GM18526 (cell line): Measurements from ENCODE around the gene TFAP2C.

Experiments used
- POLR2A ChIP-seq: IDR thresholded peaks from 3 replicates; pipeline ENCODE4 v1.6.1; 2011; ENCODE audit not compliant: insufficient read length; ENCODE audit errors: extremely low read depth

Gene TFAP2C

GRCh38 chr20:56606174-56606945 lies 22.7 kb upstream of the TFAP2C start:
- no peak for TF ChIP-seq POLR2A

- TF ChIP-seq POLR2A = no peak
Measured at GRCh38 chr20:56607061-56607704, 21.9 kb upstream of the TFAP2C start.

- no peak for TF ChIP-seq POLR2A
Measured at GRCh38 chr20:56608376-56608775, 20.7 kb upstream of the TFAP2C start.

- no peak for TF ChIP-seq POLR2A
Measured at GRCh38 chr20:56609321-56609720, 19.8 kb upstream of the TFAP2C start.

GRCh38 chr20:56610098-56610497 lies 19.0 kb upstream of the TFAP2C start:
- no peak for TF ChIP-seq POLR2A

GRCh38 chr20:56614196-56614595 lies 14.9 kb upstream of the TFAP2C start:
- TF ChIP-seq POLR2A = no peak

- TF ChIP-seq POLR2A = no peak
Measured at GRCh38 chr20:56616716-56617115, 12.4 kb upstream of the TFAP2C start.

- TF ChIP-seq POLR2A = no peak
Measured at GRCh38 chr20:56617489-56617888, 11.6 kb upstream of the TFAP2C start.

- TF ChIP-seq POLR2A = no peak
Measured at GRCh38 chr20:56621730-56622129, 7.4 kb upstream of the TFAP2C start.

GRCh38 chr20:56624786-56625681 lies 4.1 kb upstream of the TFAP2C start:
- TF ChIP-seq POLR2A = no peak

- TF ChIP-seq POLR2A = no peak
Measured at GRCh38 chr20:56625837-56626236, 3.3 kb upstream of the TFAP2C start.

GRCh38 chr20:56626367-56627121 lies 2.6 kb upstream of the TFAP2C start:
- no peak for TF ChIP-seq POLR2A

GRCh38 chr20:56627122-56628014 lies 1.7 kb upstream of the TFAP2C start:
- TF ChIP-seq POLR2A = no peak

- TF ChIP-seq POLR2A = no peak
Measured at GRCh38 chr20:56628015-56628872, 862 bp upstream of the TFAP2C start.
